Fibroblast of skin of back (primary cell): ENCODE results near the gene ISCA2.

Experiments used
- DNase-seq: peaks from one replicate; pipeline ENCODE4 v3.0.0-alpha.2; 2013

ISCA2 gene

DNA sequence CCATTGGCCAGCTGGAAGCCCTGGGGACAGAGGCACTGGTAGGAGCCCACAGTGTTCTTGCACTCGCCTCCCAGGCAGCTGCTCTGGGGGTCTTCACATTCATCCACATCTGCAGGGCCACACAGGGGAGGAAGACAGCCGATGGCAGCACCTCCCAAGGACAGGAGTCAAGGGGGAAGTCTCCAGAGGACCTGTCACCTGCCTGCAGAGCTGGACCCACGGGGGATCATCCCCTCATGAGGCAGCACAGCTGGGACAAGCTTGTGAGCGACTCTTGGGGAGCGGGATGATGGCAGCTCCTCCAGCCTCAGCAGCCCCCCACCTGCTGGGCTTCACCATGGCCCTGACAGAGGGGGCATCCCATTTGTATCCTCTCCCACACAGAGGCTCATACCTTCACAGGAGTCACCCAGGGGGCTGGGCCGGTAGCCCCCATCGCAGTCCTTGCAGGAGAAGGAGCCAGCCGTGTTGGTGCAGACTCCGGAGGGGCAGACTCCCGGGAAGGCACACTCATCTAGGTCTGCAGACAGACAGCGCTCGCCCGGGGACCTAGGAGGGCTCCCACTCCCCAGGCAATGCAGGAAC lies 15.4 kb downstream of the ISCA2 start:
- DNase-seq, result no peak

DNA sequence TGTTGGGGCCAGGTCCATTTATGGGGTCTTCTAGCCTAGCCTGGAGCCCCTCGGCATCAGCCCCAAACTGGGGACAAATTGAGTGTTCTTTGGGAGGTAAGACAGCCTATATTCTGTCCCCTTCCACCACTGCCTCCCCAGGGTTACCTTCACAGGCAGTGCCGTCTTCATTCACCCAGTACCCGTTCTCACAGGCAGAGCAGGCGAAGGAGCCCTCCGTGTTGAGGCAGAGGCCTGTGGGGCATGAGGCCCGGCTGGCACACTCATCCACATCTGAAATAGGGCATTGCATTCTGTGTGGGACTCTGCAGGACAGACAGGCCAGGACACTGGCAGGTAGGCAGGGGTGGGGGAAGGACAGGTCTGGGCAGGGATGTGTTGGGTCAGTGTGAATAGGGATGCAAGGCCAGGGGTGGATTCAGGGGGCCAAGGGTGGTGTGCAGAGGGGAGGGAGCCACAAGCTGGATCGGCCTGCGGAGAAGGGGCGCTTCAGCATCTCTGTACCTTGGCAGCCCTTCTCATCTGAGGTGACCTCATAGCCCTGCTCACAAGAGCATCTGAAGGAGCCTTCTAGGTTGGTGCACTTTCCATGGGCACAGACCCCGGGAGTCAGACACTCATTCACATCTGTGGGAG lies 16.1 kb downstream of the ISCA2 start:
- DNase-seq, result no peak

DNA sequence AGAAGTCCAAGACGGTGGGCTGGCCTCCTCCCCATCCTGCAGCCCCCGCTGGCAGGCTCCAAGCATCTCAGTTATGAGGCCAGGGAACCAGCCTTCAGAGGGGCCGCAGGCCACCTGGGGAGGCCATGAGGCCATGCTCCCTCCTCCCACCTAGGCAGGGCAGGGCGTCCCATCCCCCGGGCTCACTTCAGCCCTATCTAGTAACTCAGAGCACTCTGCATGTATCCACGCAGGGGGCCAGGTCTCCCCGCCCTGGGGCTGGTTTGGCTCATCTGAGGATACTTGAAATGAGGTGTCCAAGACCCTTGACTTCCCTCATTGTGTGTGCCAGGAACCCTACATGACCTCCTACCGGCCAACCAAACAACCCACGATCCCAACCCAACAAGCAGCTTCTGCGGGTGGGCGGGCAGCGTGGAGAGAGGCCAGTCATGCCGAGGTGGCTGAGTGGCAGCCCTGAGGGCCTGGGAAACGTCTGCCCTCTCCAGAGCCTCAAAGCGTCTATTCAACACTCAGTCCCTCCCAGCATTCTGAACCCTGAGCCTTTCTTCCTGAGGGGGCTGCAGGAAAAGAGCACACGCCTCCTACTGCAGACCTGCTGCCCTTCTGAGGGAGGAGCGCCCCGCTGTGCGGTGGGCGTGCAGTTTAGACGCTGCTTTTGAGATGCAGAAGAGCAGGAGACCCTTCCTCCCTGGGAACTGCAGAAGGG lies 16.8 kb downstream of the ISCA2 start:
- peak; percentile 41 for DNase-seq

DNA sequence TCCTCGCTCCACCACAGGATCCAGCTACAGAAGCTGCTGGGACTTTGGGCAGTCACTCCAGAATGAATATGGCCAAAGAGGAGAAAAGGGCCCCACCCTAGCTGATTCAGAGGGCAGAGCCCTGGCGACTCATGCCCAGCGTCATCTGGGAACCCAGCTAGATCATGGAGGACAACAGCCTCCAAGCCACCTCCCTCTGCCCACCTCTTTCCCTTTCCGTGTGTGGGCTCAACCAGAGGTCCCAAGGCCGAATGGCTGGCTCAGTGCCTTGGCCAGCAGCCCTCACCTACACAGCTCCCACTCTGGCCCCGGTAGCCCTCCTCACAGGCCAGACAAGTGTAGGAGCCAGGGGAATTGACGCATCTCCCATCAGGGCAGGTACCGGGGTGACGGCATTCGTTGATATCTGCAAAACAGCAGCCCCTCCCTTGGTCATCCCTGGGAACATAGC lies 17.4 kb downstream of the ISCA2 start:
- DNase-seq, result peak; percentile 81

DNA sequence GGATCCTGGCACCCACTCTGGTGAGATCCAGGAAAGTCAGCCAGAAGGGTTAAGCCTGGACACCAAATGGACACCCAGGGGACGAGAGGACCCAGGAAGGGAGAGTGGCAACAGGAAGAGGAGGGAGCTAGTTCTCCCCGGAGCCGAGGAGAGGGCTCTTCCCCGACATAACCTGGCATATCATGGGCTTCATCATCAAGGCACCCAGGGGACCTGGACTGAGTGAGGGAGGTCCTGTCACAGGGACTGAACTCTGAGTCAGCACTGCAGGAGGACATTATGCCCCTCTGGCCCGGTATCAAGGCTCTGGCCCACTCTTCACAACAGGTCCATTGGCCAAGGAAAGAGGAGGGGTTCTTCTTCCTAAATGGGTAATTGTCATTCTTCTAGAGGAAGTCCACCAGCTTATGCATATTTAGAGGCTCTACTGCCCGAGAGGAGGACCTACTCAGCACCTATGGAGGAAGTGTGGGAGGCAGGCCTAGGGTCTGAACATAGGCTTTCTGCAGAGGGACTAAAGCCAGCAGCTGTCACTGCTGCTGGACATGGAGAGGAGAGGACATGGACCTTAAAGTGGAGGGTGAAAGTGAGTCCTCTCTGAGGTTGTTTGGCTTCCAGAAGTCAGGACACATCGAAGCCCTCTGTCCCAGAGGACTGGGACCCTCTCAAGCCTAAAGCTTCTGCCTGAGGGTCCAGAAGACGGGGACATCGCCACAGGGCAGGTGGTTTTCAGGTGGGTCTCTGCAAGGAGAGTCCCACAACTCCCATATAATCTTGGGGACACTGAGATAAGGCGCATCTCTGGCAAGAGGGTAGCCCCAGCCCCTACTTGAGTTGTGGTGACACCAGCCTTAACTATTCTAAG lies 18.6 kb downstream of the ISCA2 start:
- no peak for DNase-seq

DNA sequence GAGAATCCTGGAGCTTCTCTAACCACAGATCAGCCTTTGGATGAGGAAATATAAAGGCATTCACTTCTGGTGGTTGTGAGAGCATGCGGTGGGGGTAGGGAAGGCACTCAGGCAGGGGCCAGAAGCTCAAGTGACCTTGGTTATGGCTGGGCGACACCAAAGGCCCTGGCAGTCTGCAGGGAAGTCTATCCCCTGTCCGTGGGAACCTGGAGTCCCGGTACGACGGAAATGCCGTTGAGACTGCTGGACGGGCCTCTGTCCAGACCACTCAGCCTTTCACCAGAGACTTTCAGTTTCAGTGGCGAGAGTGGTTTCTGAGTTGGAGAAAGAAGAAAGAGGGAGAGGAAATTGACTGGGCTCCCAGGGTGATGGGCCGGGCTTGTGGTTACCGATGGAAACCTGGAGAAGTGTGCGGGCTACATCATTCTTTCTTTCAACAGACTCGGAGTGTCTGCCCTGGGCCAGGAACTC lies 20.9 kb downstream of the ISCA2 start:
- peak; percentile 66 for DNase-seq

DNA sequence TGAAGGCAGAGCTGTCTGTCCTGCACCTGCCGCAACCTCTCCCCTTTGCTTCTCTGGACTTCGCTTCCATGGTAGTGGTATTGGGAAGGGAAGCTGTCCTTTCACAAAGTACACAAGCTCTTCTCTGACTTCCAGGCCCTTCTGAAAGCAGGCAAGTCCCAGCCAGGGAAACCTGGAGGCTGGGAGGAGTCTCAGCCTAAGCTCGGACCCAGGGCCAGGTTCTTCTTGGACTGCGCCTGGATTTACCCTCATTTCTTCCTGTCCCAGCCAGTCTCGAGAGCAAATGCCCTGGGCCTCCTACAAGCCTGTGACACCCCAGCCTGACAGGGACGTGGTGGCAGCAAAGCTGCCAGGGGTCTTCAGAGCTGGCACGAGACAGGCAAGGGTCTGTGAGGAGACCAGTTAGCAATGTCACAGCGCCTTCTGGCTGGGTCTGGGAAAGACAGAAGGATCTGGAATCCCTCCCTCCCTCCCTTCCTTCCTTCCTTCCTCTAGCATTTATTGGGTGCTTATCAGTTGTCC lies 22.4 kb downstream of the ISCA2 start:
- DNase-seq, result no peak

DNA sequence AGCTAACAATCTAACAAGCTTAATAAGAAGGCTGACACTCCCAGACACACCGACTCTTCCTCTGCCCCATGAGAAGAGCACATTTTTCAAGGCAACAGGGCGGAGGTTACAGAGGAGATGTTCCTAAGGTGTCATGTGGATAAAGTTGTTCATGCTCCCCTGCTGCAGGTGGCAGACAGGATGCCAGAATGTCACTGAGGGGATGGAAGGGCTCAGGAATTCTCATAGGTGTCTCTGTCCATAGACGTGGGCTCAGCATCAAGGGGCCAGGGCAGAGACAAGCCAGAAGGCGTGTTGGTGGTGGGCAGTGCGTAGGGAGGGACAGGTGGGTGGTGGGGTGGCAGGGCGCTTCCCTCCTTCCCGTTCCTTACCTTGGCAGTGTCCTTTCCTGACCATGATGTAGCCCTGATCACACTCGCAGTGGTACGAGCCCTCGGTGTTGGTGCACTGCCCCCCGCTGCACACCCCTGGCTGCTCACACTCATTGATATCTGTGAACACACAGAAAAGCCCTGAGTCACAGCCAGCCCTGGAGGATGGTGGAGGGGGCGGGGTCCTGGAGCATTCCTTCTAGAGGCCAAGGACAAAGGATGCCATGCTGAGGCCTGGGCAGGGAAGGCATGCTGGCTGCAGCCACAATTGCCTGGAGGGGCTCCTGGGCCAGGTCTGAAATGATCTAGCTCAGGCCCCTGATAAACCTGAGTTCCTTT lies 23.0 kb downstream of the ISCA2 start:
- peak; percentile 60 for DNase-seq

DNA sequence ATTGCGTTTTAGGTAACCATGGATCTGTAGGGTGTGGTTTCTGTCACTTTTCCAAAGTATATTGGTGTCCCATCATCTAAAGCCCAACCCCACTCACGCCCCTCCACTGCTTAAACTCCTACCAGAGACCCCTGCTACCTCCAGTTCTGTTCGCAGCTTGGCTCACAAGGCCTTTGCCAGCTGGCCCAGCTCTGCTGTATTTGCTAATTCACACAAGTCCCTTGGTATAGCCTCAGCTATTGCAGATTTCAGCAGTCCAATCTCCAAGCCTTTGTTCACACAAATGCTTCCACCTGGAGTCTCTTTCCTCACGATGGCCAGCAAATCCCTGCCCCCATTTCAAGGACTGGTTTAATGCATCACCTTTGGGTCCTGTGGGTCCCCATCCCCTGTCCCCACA lies 24.2 kb downstream of the ISCA2 start:
- DNase-seq, result no peak

DNA sequence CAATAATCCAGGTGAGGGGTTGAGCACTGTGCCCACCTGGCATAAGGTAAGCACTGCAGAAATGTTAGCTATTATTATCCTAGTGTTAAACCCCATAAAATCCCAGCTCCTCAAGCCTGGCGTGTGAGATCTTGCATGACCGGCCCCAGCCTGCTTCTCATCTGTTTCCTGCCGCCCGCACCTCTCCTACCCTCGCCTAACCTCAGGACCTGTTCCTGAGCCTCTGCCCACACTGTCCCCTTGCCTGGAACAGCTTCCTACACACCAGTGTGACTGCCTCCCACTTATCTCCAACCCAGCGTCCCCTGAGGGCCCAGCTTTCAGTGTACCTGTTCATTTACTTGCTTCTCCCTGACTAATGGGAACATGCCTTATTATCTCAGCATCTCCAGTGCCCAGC lies 24.7 kb downstream of the ISCA2 start:
- DNase-seq, result no peak

DNA sequence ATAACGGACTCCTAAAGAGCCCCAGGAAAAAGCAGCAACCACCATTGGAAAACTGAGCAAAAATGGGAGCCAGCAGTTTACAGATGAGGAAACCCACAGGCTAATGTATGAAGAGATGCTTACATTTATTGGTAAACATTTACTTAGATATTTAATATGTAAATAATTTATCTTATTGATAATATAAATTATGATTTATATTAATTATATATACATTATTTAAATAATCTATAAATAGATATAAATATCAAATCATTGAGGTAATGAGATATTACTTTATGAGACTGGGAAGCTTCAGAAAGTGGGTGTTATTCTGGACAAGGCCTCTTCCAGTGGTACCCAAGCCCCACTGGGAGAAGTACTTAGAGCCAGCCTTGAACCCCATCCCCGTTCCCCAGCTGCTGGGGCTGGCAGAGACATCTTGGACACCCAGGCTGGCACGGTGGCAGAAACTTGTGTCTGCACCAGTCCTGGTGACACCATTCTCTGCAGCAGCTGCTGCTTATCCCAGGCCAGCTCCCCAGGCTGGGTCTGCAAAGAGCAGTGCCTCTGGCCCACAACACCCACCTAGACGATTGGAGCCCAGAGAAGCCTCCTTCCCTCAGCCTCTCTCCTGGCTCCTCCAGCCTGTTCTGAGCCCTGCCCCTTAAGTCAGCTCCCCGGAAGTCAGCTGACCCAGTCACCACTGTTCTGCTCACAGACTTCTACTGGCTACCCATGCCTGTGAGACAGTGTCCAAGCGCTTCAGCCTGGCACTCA lies 25.9 kb downstream of the ISCA2 start:
- DNase-seq, result no peak

DNA sequence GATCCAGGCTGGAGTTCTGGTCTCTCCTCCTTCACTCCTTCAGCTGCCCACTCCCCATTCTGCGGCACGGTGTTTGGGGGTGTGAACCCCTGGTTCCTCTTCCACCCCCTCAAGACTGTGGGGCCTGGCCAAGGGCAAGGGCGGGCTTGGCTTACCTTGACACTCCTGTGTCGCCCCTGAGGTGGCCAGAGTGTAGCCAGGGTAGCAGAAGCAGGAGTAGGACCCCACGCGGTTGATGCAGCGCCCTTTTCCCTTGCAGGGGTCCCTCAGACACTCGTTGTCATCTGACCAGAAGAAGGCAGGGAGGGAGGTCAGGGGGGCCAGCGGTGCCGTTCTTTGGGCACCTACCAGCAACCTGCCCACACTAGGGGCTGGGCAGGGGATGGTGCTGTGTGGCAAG lies 28.2 kb downstream of the ISCA2 start:
- no peak for DNase-seq

DNA sequence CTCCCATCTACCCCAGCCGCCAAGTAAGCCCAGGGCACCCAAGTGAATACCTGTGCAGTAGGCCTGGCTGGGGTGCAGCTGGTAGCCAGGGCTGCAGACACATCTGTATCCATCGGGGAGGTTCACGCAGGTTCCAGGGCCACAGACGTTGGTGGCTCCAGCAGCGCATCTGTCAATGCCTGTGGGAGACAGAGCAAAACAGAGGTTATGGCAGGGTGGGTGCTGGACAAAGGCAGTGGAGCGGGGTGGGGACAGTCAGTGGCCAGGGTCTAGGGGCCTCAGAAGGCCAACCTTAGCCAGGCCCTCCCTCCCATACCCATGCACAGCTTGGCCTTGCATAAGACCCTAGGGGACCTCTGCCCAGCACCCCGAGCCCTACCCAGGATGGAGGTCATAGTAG lies 29.2 kb downstream of the ISCA2 start:
- DNase-seq, result no peak

DNA sequence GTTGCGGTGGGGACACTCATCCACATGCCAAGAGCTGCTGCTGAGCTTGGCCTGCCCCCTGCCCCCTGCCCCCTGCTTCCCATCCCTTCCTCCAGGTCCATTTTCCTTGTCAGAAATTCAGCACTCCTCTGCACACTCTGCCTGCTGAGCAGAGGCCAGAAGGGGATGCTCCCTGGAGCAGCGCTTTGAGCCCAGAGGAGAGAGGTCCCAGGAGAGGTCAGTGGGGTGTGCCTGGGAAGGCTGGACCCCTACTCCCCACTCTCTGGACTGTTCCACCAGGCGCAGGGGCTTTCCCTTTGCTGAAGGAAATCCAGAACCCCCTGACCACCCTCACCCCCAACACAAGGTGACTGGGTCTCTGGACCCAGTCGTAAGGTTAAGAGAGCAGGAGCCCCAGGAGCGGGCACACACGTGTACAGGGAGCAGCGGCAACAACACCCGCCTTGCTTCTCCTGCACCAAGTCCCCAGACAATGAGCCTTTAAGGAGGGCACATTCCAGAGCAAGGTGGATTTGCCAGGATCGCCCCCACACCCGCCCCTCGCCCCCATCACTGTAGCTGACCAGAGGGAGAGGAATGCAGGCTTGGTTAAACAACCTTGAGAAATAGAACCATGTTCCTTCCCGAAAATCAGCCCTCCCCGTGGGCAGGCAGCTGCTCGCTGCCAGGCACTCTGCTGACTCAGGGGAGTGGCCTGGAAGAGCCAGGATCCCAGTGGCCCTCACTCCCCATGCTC lies 30.7 kb downstream of the ISCA2 start:
- no peak for DNase-seq

DNA sequence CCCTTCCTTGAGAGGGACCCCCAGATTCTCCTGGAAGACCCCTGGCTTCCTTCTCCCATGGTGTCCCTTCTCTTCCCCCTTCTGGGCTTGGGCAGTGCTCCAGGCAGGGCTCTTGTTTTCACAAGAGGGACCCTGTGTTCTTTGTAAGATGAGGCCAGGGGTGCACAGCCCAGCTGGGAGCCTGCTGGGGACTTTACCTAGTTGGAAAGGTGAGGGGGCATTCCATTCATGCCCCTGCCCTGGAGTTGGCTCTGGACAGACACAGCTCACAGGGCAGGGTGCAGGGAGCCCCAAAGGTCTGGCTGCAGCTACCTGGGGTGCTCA lies 31.2 kb downstream of the ISCA2 start:
- DNase-seq, result no peak

DNA sequence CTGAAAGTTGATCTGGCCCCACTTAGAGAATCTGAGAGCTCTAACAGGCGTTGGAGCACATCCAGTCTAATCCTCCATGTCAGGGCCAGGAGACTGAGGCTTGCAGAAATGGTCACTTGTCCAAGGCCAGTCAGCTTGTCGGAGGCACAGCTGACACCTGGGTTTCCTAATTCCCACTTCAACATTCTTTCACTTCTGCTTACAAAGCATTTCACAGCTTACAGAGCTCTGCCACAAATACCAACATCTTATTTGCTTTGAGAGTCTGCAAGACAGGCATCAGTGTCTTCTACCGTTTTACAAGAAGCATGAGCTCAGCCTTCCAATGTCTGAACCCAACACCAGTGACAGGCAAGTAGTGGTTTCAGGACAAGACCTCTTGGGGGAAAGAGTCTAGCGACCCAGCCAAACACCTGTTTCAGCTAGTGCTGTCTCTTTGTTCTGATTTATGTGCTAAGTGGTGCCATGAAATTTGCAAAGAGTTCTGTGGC lies 31.8 kb downstream of the ISCA2 start:
- no peak for DNase-seq

DNA sequence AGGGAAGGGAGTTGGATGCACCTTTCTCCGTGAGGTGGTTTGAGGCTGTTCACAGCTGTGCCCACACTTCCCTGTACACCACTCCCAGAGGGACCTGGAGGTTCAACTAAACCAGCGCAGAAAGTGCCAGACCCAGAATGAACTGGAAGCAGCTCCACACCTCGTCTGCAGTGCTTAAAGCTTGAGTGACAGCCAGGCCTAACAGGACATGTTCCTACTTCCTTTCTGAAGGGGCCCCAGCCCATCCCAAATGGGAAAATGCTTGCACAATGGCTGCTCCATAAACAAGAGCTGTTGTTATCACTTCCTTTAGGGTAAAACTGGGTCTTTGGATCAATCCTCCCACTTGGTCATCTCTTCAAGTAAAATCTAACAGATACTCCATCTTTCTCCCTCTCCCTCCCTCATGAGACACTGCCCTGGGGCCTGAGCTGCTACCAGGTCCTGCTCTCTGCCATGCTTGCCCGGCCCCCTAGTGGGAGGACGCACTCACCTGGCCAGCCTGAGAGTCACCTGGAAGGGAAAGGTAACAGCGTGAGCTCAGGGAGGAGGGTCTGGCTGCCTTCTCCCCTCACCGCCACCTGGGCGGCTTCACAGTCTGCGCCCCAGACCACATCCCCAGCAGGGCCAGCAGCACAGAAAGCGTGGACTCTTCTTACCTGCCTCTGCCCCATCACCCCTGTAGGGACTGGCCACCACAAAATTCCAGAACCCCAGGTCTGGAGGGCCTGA lies 33.5 kb downstream of the ISCA2 start:
- DNase-seq, result no peak

DNA sequence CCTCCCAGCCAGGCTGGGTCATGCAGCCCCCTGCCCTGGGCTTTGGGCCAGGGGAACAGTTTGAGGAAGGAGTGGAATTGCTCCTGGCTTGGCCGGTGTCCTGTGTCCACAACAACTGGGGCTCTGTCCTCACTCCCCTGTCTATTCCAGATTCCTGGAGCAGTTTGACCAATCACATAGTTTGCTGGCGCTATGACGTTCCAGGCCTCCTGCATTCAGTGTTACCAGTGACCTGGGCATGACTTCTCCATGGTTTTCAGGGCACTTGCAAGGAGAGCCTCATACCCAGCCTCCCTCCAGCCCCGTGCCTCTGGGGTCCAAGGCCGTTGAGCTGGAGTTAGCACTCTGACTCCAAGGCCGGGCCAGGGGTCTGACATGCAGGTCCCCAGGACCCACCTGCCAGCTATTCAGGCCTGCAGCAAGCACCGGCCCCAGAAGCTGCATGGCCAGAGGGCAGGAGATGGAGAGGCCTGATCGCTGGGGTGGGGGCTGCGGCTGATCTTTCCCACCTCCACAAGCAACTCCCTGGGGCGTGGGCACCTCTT lies 34.2 kb downstream of the ISCA2 start:
- no peak for DNase-seq

DNA sequence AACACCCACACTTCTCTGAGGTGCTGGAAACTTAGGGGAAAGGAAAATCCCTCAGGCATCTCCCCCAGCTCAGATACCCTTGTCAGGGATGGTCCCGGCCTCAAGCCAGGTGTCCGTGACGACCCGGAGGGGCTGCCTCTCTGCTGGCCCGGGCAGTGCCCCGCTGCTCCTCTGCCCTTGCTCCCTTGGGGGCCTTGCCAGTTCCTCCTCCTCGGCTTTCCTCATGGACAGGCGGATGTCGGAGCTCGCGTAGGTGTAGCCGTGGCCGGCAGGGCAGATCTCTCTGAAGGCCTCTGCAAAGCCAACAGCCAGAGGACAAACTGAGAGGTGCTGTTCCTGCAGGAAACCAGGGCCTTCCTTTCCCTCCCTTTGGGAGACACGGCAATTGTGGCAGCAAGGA lies 34.8 kb downstream of the ISCA2 start:
- no peak for DNase-seq

DNA sequence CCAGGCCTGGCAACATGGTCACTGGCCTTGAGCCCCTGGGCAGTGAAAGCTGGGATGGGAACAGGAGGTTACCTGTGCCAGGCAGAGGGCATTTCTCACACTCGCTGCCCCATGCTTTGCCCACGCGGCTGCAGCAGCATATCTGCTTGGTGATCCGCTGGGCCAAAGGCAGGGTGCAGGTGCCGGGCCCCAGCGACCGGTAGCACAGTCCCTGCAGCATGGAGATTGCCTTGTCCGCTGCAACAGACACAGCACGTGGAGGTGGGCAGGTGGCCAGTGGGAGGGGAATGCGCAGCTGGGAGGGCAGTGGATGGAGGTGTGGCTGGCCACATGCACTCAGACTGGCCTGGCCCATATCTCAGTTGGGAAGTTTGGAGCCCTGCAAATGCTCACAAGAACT lies 35.3 kb downstream of the ISCA2 start:
- DNase-seq, result no peak
